ENCODE measurements around the gene ABLIM2.
A peak's percentile ranks its signal among the peaks of the same experiment; 100 is the strongest.

DNA sequence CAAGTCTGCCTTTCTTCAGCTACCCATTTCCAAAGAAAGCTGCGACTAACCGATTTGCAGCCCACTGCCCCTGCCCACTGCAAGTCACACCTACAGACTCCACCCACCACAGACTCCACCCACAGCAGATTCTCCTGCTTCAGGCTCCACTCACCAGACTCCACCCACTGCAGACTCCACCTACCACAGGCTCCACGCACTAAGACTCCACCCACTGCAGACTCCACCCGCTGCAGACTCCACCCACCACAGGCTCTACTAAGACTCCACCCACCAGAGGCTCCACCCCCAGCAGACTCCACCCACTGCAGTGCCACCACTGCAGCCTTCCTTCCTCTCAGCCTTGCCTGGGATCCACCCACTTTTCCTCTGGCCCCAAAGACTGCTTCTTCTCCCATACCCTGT lies 41.3 kb downstream of the ABLIM2 start:
- TF ChIP-seq, protein P1, sequence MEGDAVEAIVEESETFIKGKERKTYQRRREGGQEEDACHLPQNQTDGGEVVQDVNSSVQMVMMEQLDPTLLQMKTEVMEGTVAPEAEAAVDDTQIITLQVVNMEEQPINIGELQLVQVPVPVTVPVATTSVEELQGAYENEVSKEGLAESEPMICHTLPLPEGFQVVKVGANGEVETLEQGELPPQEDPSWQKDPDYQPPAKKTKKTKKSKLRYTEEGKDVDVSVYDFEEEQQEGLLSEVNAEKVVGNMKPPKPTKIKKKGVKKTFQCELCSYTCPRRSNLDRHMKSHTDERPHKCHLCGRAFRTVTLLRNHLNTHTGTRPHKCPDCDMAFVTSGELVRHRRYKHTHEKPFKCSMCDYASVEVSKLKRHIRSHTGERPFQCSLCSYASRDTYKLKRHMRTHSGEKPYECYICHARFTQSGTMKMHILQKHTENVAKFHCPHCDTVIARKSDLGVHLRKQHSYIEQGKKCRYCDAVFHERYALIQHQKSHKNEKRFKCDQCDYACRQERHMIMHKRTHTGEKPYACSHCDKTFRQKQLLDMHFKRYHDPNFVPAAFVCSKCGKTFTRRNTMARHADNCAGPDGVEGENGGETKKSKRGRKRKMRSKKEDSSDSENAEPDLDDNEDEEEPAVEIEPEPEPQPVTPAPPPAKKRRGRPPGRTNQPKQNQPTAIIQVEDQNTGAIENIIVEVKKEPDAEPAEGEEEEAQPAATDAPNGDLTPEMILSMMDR (IDR thresholded peaks at IDR 0.05 in 4 of 5, conservative IDR thresholded peaks at IDR 0.05 in 1 of 5): no peak
- peak; percentile 77 to 80 for TF ChIP-seq POLR2A (IDR thresholded peaks at IDR 0.05)

Measured in gastrocnemius medialis (tissue), 4 donors.